Activated B cell treated with CpG ODN at 0.5 μM for 24 hours (primary cell): ENCODE results near the gene ALDOB. TPM values are rescaled to one million over a fixed set of nuclear protein-coding genes. Genes with fewer than 3 reads are reported as not detected.

Experiments
- ATAC-seq: fragments of 200-7000 bp; cut with Tn5 transposase; one replicate; pipeline ENCODE4 v1.10.0; 2021; ENCODE audit warnings: low read depth, mild to moderate bottlenecking, moderate library complexity
- CTCF ChIA-PET: fragments of 350-600 bp; sonication (Branson Sonifier 250); formaldehyde crosslinking; loops from one replicate; lab custom pipeline; 2021; ENCODE audit warnings: antibody characterized with exemption; lab: Charles Lee
- POLR2A ChIA-PET: fragments of 350-600 bp; sonication (Branson Sonifier 250); formaldehyde crosslinking; loops from one replicate; lab custom pipeline; 2021; ENCODE audit warnings: antibody characterized with exemption; lab: Charles Lee
- DNase-seq: peaks from one replicate; pipeline ENCODE4 v3.0.0; 2022
- H3K27ac Mint-ChIP-seq: one replicate; pipeline ENCODE4 v1.8.0; 2020; ENCODE audit warnings: mixed read lengths
- H3K27me3 Mint-ChIP-seq: one replicate; pipeline ENCODE4 v1.8.0; 2021; ENCODE audit warnings: mixed read lengths
- H3K36me3 Mint-ChIP-seq: one replicate; pipeline ENCODE4 v1.8.0; 2021; ENCODE audit warnings: low read depth, mixed read lengths
- H3K4me1 Mint-ChIP-seq: one replicate; pipeline ENCODE4 v1.8.0; 2021; ENCODE audit warnings: mixed read lengths
- H3K4me3 Mint-ChIP-seq: one replicate; pipeline ENCODE4 v1.8.0; 2020; ENCODE audit warnings: mild to moderate bottlenecking, mixed read lengths
- H3K9me3 Mint-ChIP-seq: one replicate; pipeline ENCODE4 v1.8.0; 2020; ENCODE audit warnings: mixed read lengths
- CTCF ChIP-seq: fragments of 200-600 bp; IDR thresholded peaks from one replicate; pipeline ENCODE4 v1.8.0; 2022; ENCODE audit warnings: antibody characterized with exemption, mild to moderate bottlenecking
- intact Hi-C: fragments of 100-400 bp; cut with micrococcal nuclease; formaldehyde crosslinking; loops from one replicate; pipeline ENCODE4 v1.15.1; 2024
- total RNA-seq: library from RNA; stranded (reverse); gene quantifications from 2 replicates; pipeline ENCODE4 v1.2.3, GENCODE V29; 2022

Gene ALDOB
- total RNA-seq, 1 donor from 2014 or later: not detected

- no peak for TF ChIP-seq CTCF
- Mint-ChIP-seq H3K4me1 (no peaks in the 10 kb centered on the region), H3K27me3 (peaks cover 27% of the 10 kb centered on the region), H3K4me3 (no peak overlapping the region), H3K27ac (no peak overlapping the region), H3K9me3 (no peaks in the 10 kb centered on the region), H3K36me3 (no peaks in the 10 kb centered on the region)
- intact Hi-C loops: no loop called here
- no peak for DNase-seq
- ATAC-seq: no peak
- POLR2A ChIA-PET: no interaction called here
- CTCF ChIA-PET: no interaction called here
Observed at GRCh38 chr9:101467690-101468089, 32.1 kb upstream of the ALDOB start.

GRCh38 chr9:101466863-101467262, 31.3 kb upstream of the ALDOB start:
- DNase-seq: no peak
- Mint-ChIP-seq H3K27me3 (peaks cover 18% of the 10 kb centered on the region), H3K27ac (no peak overlapping the region), H3K9me3 (no peaks in the 10 kb centered on the region), H3K4me1 (no peaks in the 10 kb centered on the region), H3K4me3 (no peak overlapping the region), H3K36me3 (no peaks in the 10 kb centered on the region)
- POLR2A ChIA-PET: no interaction called here
- intact Hi-C loops: no loop called here
- TF ChIP-seq CTCF: no peak
- no peak for ATAC-seq
- CTCF ChIA-PET: no interaction called here

GRCh38 chr9:101465326-101465915, 29.8 kb upstream of the ALDOB start:
- ChIA-PET POLR2A (no interaction called here), CTCF (interaction anchor here (1.0 kb wide), 1 partner anchor 65 kb away, joined by 3 read pairs; no protein-coding TSS in a partner anchor)
- no peak for TF ChIP-seq CTCF
- Mint-ChIP-seq H3K27me3 (peaks cover 15% of the 10 kb centered on the region), H3K36me3 (no peaks in the 10 kb centered on the region), H3K27ac (no peak overlapping the region), H3K4me3 (no peak overlapping the region), H3K4me1 (no peaks in the 10 kb centered on the region), H3K9me3 (no peaks in the 10 kb centered on the region)
- intact Hi-C loops: no loop called here
- ATAC-seq: no peak
- no peak for DNase-seq

- no peak overlapping the region for H3K27ac Mint-ChIP-seq
Observed at GRCh38 chr9:101463397-101463796, 27.8 kb upstream of the ALDOB start.

GRCh38 chr9:101462558-101462957, 27.0 kb upstream of the ALDOB start:
- peaks cover 9% of the 10 kb centered on the region for H3K27me3 Mint-ChIP-seq
- ChIA-PET POLR2A (no interaction called here), CTCF (interaction anchor here (1.4 kb wide), 1 partner anchor 70 kb away, joined by 4 read pairs; no protein-coding TSS in a partner anchor)
- TF ChIP-seq CTCF: no peak
- H3K27ac Mint-ChIP-seq: no peak overlapping the region
- no peaks in the 10 kb centered on the region for H3K9me3 Mint-ChIP-seq
- no peaks in the 10 kb centered on the region for H3K36me3 Mint-ChIP-seq
- DNase-seq (no peak), ATAC-seq (no peak)
- H3K4me1 Mint-ChIP-seq: no peaks in the 10 kb centered on the region
- intact Hi-C loops: no loop called here
- H3K4me3 Mint-ChIP-seq: no peak overlapping the region

More at GRCh38 chr9:101463397-101463796, 27.8 kb upstream of the ALDOB start:
- ATAC-seq: no peak
- intact Hi-C loops: no loop called here
- H3K4me1 Mint-ChIP-seq: no peaks in the 10 kb centered on the region
- H3K9me3 Mint-ChIP-seq: no peaks in the 10 kb centered on the region
- POLR2A ChIA-PET: no interaction called here
- peaks cover 10% of the 10 kb centered on the region for H3K27me3 Mint-ChIP-seq
- no peak for TF ChIP-seq CTCF
- no peak for DNase-seq
- no peaks in the 10 kb centered on the region for H3K36me3 Mint-ChIP-seq
- no peak overlapping the region for H3K4me3 Mint-ChIP-seq
- CTCF ChIA-PET: no interaction called here
